Cardiac septum (tissue), 1 donor: Measurements from ENCODE around the gene SAXO2. TPM values are rescaled to one million over a fixed set of nuclear protein-coding genes. Genes with fewer than 3 reads are reported as not detected.
"Not testable (repeated sequence)": the region's sequence is repeated elsewhere in the genome, so short reads cannot be mapped to it uniquely, and the experiment has no call there.

Experiments used
- DNase-seq: peaks from one replicate; pipeline ENCODE4 v3.0.0-alpha.2; 2020; ENCODE audit warnings: low spot score
- intact Hi-C: fragments of 100-400 bp; cut with DNase I; formaldehyde crosslinking; loops from one replicate; pipeline ENCODE4 v1.14.0; 2022
- total RNA-seq: library from RNA; stranded (reverse); fragmentation: NEBNext Ultra II Directional; extraction: Animal tissue kit (Norgen Biotek cat#: 25700); gene quantifications from one replicate; pipeline ENCODE4 v1.2.1, GENCODE V29; 2021
- donor health status: DM: no; HTN: no; CAD: no.

Gene SAXO2
- total RNA-seq, 1 donor from 2014 or later, result 3.3 TPM

DNA sequence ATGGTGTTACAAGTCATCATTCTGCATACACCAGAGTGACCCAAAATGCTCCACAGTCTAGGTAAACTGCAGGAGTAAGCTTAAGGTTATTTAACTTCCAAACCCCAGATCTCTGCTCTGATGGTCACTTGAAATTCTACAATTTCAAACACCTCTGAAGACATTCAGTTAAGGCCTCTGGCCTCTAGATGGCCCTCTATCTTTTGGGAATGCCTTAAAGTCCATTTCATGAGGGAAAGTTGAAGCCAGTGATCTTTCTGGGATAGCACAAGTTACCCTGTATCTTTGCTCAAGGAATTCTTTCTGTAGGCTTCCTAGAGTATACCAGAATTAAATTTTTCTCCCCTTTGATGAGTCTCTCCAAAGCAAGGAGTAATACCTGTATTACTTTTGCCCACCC, 18.7 kb downstream of the SAXO2 start:
- intact Hi-C loops, DNase-seq: not testable (repeated sequence)

DNA sequence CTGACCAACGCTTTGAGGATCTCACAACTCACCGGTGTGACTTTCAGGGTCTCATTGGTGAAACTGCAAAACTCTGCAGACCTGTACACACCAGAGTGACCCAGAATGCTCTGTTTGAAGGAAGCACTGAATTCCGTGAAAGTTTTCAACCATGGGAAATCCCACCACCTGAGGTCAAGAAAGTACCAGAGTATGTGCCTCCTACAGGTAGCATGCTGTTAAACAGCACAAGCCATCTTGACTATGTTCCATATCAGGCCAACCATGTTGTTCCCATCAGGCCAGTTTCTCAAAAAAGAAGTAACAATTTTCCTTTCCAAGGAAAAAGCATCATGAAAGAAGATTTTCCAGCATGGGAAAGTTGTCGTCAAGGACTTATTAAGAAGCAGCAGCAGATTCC, 19.8 kb downstream of the SAXO2 start:
- DNase-seq, intact Hi-C loops: not testable (repeated sequence)

DNA sequence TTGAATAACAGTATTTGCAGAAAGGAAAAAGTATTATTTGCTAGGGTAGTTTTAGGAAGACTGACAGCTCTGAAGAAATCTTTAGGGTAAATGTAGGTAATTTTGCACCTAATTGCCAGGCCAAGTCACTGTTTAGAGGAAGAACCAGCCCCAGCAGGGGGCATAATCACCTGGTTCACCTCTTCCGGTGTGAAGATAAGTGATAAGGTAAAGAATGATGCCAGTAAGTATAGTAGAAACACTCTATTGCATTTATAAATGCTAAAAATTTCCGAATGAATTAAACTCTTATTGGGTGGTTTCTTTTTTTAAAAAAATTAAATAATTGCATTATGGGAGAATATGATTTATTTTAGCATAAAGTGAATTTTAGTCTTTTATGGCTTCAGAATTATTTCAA, 21.8 kb downstream of the SAXO2 start:
- DNase-seq, intact Hi-C loops: not testable (repeated sequence)

GRCh38 chr15:82286475-82286874, 23.9 kb downstream of the SAXO2 start:
- intact Hi-C loops, DNase-seq: not testable (repeated sequence)

DNA sequence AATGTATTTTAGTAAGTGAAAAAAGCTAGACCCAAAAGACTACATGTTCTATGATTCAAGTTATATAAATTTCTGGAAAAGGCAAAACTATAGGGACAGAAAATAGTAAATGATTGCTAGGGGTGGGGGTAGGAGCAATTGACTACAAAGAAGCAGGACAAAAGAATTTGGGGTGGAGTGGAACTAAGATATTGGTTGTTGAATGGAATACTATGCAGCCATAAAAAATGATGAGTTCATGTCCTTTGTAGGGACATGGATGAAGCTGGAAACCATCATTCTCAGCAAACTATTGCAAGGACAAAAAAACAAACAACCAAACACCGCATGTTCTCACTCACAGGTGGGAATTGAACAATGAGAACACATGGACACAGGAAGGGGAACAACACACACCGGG, 25.6 kb downstream of the SAXO2 start:
- intact Hi-C loops, DNase-seq: not testable (repeated sequence)

- intact Hi-C loops, result no loop called here
- DNase-seq, result no peak
Observed at GRCh38 chr15:82292271-82292670, 29.7 kb downstream of the SAXO2 start.

DNA sequence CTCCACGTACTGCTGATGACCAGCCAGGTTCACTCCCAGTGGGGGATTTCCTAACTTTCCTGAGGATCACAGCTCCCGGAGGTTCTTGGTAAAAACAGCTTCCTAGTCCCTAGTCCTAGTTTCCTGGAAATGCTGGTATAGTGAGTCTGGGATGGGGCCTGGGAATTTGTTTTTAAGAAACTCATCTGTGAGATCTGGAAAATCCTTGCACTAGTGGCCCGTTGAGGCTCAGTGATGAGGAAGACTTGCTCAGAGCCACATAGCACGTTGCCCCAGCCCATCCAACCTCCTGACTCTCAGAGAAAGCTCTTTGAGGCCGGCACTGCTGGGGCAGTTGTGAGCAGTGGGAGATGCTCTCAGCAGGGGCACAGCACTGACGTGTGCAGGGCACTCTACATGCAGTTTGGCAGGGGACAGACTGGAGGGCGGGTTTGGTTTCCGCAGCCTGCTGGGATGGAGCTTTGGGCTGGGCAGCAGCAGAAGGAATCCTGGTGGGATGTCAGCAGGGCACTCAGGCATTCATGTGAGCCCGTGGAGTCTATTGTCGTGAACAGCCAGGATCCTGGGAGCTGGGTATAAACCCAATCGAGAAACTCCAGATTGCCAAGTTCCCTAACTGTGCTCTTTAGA, 31.6 kb downstream of the SAXO2 start:
- DNase-seq, result no peak
- intact Hi-C loops, result no loop called here

- intact Hi-C loops, result no loop called here
- DNase-seq, result no peak
Observed at GRCh38 chr15:82297546-82297945, 34.9 kb downstream of the SAXO2 start.

- intact Hi-C loops, result no loop called here
- DNase-seq, result no peak
Observed at GRCh38 chr15:82298032-82298431, 35.4 kb downstream of the SAXO2 start.

- intact Hi-C loops, result no loop called here
Observed at GRCh38 chr15:82298520-82298919, 35.9 kb downstream of the SAXO2 start.

GRCh38 chr15:82299511-82299914, 36.9 kb downstream of the SAXO2 start:
- DNase-seq, intact Hi-C loops: not testable (repeated sequence)

More at GRCh38 chr15:82298520-82298919, 35.9 kb downstream of the SAXO2 start:
- no peak for DNase-seq

DNA sequence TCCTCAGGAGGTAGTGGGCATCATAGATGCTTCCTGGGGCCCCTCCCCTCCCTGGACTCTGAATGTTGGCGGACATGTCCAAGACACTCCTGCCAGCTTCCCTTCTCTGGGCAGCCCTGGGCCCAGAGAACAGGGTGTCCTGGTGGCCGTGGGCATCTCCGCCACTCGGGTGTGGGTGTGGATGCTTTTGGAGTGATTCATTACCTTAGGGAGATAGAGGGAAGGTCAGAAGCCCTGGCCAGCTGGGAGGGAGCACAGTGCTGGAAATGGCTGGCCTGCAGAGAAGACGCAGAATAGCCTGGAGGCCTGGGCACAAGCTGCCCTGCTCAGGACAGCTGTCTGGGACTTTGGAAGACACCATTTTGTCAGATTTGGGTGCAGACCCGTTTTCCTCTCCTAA, 37.7 kb downstream of the SAXO2 start:
- DNase-seq, intact Hi-C loops: not testable (repeated sequence)

DNA sequence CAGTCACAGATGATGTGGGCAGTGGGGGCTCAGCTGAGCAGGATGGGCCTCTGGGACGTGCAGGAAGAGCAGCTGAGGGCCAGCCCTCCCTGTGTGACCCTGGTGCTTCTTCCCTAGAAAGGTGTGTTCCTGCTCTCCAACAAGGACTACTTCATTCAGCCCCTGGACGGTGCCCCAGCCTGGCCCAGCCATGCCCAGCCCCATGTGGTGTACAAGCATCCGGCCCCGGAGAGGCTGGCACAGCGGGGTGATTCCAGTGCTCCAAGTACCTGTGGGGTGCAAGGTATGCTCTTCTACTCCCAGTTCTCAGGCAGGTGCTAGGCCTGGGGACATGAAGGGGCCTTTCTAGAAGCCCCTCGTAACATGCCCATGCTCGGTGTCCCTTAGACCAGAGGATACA, 38.3 kb downstream of the SAXO2 start:
- DNase-seq, result no peak
- intact Hi-C loops, result no loop called here

GRCh38 chr15:82301296-82302016, 38.8 kb downstream of the SAXO2 start:
- DNase-seq, result no peak
- intact Hi-C loops, result no loop called here

GRCh38 chr15:82303956-82304777, 41.5 kb downstream of the SAXO2 start:
- intact Hi-C loops, result no loop called here
- DNase-seq, result no peak

- intact Hi-C loops, result no loop called here
- DNase-seq, result no peak
Observed at GRCh38 chr15:82304778-82305090, 42.1 kb downstream of the SAXO2 start.

- intact Hi-C loops, result no loop called here
- DNase-seq, result no peak
Observed at GRCh38 chr15:82305621-82306048, 43.0 kb downstream of the SAXO2 start.

GRCh38 chr15:82306791-82307713, 44.4 kb downstream of the SAXO2 start:
- no peak for DNase-seq
- intact Hi-C loops, result no loop called here

- DNase-seq, result no peak
- intact Hi-C loops, result no loop called here
Observed at GRCh38 chr15:82307714-82308081, 45.1 kb downstream of the SAXO2 start.

- DNase-seq, result no peak
- intact Hi-C loops, result no loop called here
Observed at GRCh38 chr15:82309802-82310201, 47.2 kb downstream of the SAXO2 start.
